ENCODE data around the gene GPR161. TPM values are rescaled to one million over a fixed set of nuclear protein-coding genes. Genes with fewer than 3 reads are reported as not detected.

The GPR161 gene
- total and polyA plus RNA-seq, 10 of the 15 experiments (the other 5 are each of a cell fraction or from before 2014, with no cell fraction given) = 0.07 to 0.49 (median 0.34) TPM; not detected in 2

GRCh38 chr1:168151935-168152334, 15.2 kb upstream of the GPR161 start:
- H3K4me1 ChIP-seq (ENCODE audit: control insufficient read depth, insufficient read depth, low read length) = no peaks in the 10 kb centered on the region
- ChIA-PET SMC1A (ENCODE audit: uncharacterized antibody, unreplicated experiment) (interaction anchor here (0.7 kb wide), 2 partner anchors 170 to 1424 kb away, joined by 3 to 4 read pairs; no protein-coding TSS in a partner anchor), CTCF (interaction anchor here (2.4 kb wide), 1 partner anchor 10 kb away, joined by 7 read pairs; no protein-coding TSS in a partner anchor), POLR2A (interaction anchor here (0.6 to 1.5 kb wide), 2 partner anchors 12 to 155 kb away, joined by 7 to 8 read pairs; no protein-coding TSS in a partner anchor), RAD21 (ENCODE audit: unreplicated experiment) (interaction anchor here (1.1 to 1.4 kb wide), 2 partner anchors 12 to 74 kb away, joined by 3 to 4 read pairs; partner anchors contain the start of gene SFT2D2)
- BruUV-seq (replicated peaks) = no TSS peak
- ATAC-seq = no peak
- in situ Hi-C loops (cut with MboI) (no loop called here), intact Hi-C loops (cut with micrococcal nuclease; ENCODE audit: unreplicated experiment) (no loop called here)
- FAIRE-seq = no peak
- H3K79me2 ChIP-seq (ENCODE audit: control insufficient read depth, insufficient read depth, low read length) = no peaks in the 10 kb centered on the region
- no peak overlapping the region for H3K4me3 ChIP-seq
- H3K27ac ChIP-seq (ENCODE audit: control insufficient read depth, insufficient read depth) = no peak overlapping the region
- WGBS (ENCODE audit: insufficient coverage, insufficient replicate concordance, low lambda C conversion rate, missing lambda C conversion rate) = 99% methylated on average over 4 of the region's 4 CpGs
- H3K27me3 ChIP-seq (replicated peaks in 1 of 2; ENCODE audit: control insufficient read depth in 2 of 2, insufficient read depth in 2 of 2, low read length in 1 of 2) = no peaks in the 10 kb centered on the region
- H3K36me3 ChIP-seq (ENCODE audit: control insufficient read depth in 2 of 2, insufficient read depth in 2 of 2, low read length in 1 of 2) = no peaks in the 10 kb centered on the region
- no peak for TF ChIP-seq NKRF (conservative IDR thresholded peaks at IDR 0.05)
- TF ChIP-seq ATF3 (IDR thresholded peaks at IDR 0.05; ENCODE audit: borderline replicate concordance, extremely low read depth, low read depth, low read length) = no peak
- H3K9ac ChIP-seq (ENCODE audit: control insufficient read depth, insufficient read depth, low read length) = no peak overlapping the region
- H4K20me1 ChIP-seq (ENCODE audit: control insufficient read depth, insufficient read depth) = no peaks in the 10 kb centered on the region
- no peak overlapping the region for H3K4me2 ChIP-seq (ENCODE audit: control insufficient read depth, insufficient read depth)
- H3K9me3 ChIP-seq (replicated peaks; ENCODE audit: control insufficient read depth, insufficient read depth, low read length) = no peaks in the 10 kb centered on the region; the same call in 2 of the 3 replicates
- DNase-seq (ENCODE audit: low read depth, low spot score) = no peak
- no peak overlapping the region for H2AFZ ChIP-seq (ENCODE audit: control insufficient read depth, low read depth, low read length)

GRCh38 chr1:168150283-168150682, 13.6 kb upstream of the GPR161 start:
- no peak for DNase-seq (ENCODE audit: low read depth, low spot score)
- SMC1A ChIA-PET (ENCODE audit: uncharacterized antibody, unreplicated experiment) = interaction anchor here (1.1 kb wide), 1 partner anchor 12 kb away, joined by 3 read pairs; no protein-coding TSS in a partner anchor
- FAIRE-seq = no peak
- Histone ChIP-seq H3K9ac (ENCODE audit: control insufficient read depth, insufficient read depth, low read length) (no peak overlapping the region), H3K4me2 (ENCODE audit: control insufficient read depth, insufficient read depth) (no peak overlapping the region), H3K9me3 (replicated peaks; ENCODE audit: control insufficient read depth, insufficient read depth, low read length) (no peaks in the 10 kb centered on the region; the same call in 2 of the 3 replicates), H3K79me2 (ENCODE audit: control insufficient read depth, insufficient read depth, low read length) (no peaks in the 10 kb centered on the region), H3K27me3 (replicated peaks in 1 of 2; ENCODE audit: control insufficient read depth in 2 of 2, insufficient read depth in 2 of 2, low read length in 1 of 2) (no peaks in the 10 kb centered on the region), H3K4me1 (ENCODE audit: control insufficient read depth, insufficient read depth, low read length) (no peaks in the 10 kb centered on the region), H2AFZ (ENCODE audit: control insufficient read depth, low read depth, low read length) (no peak overlapping the region), H3K27ac (ENCODE audit: control insufficient read depth, insufficient read depth) (no peak overlapping the region), H4K20me1 (ENCODE audit: control insufficient read depth, insufficient read depth) (no peaks in the 10 kb centered on the region), H3K4me3 (no peak overlapping the region), H3K36me3 (ENCODE audit: control insufficient read depth in 2 of 2, insufficient read depth in 2 of 2, low read length in 1 of 2) (no peaks in the 10 kb centered on the region)
- POLR2A ChIA-PET = no interaction called here
- WGBS (ENCODE audit: insufficient coverage, insufficient replicate concordance, low lambda C conversion rate, missing lambda C conversion rate) = 100% methylated on average over 1 of the region's 1 CpG
- CTCF ChIA-PET = interaction anchor here (0.6 to 6.6 kb wide), 2 partner anchors 66 to 876 kb away, joined by 4 to 42 read pairs; no protein-coding TSS in a partner anchor
- no peak for ATAC-seq
- intact Hi-C loops (cut with micrococcal nuclease; ENCODE audit: unreplicated experiment) (no loop called here), in situ Hi-C loops (cut with MboI) (no loop called here)
- no TSS peak for BruUV-seq (replicated peaks)
- RAD21 ChIA-PET (ENCODE audit: unreplicated experiment) = no interaction called here
- no peak for TF ChIP-seq CBX3 (IDR thresholded peaks at IDR 0.05; ENCODE audit: borderline replicate concordance, low read depth)
- TF ChIP-seq SREBF1 (IDR thresholded peaks at IDR 0.05; ENCODE audit: low read length) = no peak
- no peak for TF ChIP-seq BACH1 (IDR thresholded peaks at IDR 0.05; ENCODE audit: borderline replicate concordance)
- no peak for TF ChIP-seq POLR2AphosphoS5 (IDR thresholded peaks at IDR 0.05; ENCODE audit: low read length)
- no peak for TF ChIP-seq NR2C2 (IDR thresholded peaks at IDR 0.05; ENCODE audit: borderline replicate concordance, control insufficient read depth, insufficient read length, low read depth)
- no peak for TF ChIP-seq MYC (IDR thresholded peaks at IDR 0.05; ENCODE audit: insufficient read depth, insufficient read length, insufficient replicate concordance, low read length, severe bottlenecking)
- no peak for TF ChIP-seq MXI1 (IDR thresholded peaks at IDR 0.05; ENCODE audit: low read depth, low read length)
- no peak for TF ChIP-seq YBX1 (IDR thresholded peaks at IDR 0.05)
- TF ChIP-seq MLLT1 (IDR thresholded peaks at IDR 0.05) = no peak
- TF ChIP-seq ATF7 (IDR thresholded peaks at IDR 0.05; ENCODE audit: low read depth) = no peak
- no peak for TF ChIP-seq MEF2A (IDR thresholded peaks at IDR 0.05; ENCODE audit: insufficient read depth, low read depth, low read length)
- no peak for TF ChIP-seq STAT3 (IDR thresholded peaks at IDR 0.05; ENCODE audit: low read depth, low read length)
